Bronchial epithelial cell (primary cell): Measurements from ENCODE around the gene UVSSA. TPM values are rescaled to one million over a fixed set of nuclear protein-coding genes. Genes with fewer than 3 reads are reported as not detected.

Source experiments
- DNase-seq: peaks from one replicate; pipeline ENCODE4 v3.0.0-alpha.2; 2010; ENCODE audit warnings: low read depth
- FAIRE-seq: peaks from 2 replicates; lab custom pipeline; 2011; peaks lifted over from hg19 to GRCh38; lab: Jason Lieb, UNC
- H3K27me3 ChIP-seq: 2 replicates; pipeline ENCODE4 v1.5.1; 2011; ENCODE audit warnings: low read length; ENCODE audit not compliant: control insufficient read depth, insufficient read depth
- H3K36me3 ChIP-seq: 2 replicates; pipeline ENCODE4 v1.5.1; 2011; ENCODE audit warnings: low read length; ENCODE audit not compliant: control insufficient read depth, insufficient read depth
- H3K4me3 ChIP-seq: 2 replicates; pipeline ENCODE4 v1.5.1; 2011; ENCODE audit warnings: mild to moderate bottlenecking, low read depth, low read length, control low read depth
- total RNA-seq: library from RNA; depleted of rRNA; stranded (reverse); fragments of >200 nt; gene quantifications from 2 replicates; pipeline ENCODE4 v1.2.1, GENCODE V29; 2014
- TF ChIP-seq, protein P1 (sequence below): IDR thresholded peaks from 2 replicates; pipeline ENCODE4 v1.5.1; 2011; ENCODE audit warnings: mild to moderate bottlenecking, moderate library complexity, low read length, control low read depth, inconsistent platforms; ENCODE audit not compliant: insufficient read depth, severe bottlenecking

Gene UVSSA
- total RNA-seq, 1 donor from 2014 or later: 8.2 TPM

DNA sequence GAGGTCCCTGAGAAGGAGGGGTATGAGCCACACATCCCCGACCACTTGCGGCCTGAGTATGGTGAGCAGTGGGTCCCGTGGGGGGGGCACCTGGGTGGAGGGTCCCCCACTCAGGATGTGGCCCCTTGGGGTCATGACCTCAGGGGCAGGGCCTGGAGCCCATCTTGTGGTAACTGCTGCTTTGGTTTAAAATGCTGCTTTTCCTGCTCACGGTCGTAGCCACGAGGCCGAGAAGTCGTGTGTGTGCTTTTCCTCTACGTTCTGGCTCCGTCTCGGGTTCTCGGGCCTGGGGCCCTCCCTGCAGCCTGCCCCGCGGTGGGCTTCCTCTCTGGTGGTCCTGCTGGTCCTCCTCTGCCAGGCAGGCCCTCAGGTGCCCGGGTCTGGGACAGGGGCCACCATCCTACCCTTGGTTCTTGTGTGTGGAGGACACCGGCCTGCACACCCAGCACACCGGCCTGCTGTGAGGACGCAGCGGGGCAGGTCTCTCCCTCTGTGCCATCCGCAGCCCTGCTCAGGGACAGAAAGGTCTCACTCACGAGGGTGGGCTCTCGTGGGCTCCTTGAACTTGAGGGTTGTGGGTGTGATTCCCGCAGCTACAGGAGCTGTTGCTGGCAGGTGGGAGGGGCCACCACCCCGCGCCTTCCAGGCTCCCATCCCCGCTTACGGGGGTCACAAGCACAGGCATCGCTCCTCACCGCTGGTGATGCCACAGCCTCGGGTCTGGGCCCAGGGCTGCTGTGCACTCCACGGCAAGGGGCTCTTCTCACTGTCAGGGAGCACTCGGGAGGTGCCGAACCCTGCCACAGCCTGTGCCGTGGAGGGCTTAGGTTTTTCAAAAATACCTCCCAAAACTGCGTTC is 19.6 kb downstream of the UVSSA start:
- no peak overlapping the region for H3K4me3 ChIP-seq
- no peaks in the 10 kb centered on the region for H3K36me3 ChIP-seq
- H3K27me3 ChIP-seq: no peaks in the 10 kb centered on the region
- no peak for DNase-seq
- TF ChIP-seq, protein P1, sequence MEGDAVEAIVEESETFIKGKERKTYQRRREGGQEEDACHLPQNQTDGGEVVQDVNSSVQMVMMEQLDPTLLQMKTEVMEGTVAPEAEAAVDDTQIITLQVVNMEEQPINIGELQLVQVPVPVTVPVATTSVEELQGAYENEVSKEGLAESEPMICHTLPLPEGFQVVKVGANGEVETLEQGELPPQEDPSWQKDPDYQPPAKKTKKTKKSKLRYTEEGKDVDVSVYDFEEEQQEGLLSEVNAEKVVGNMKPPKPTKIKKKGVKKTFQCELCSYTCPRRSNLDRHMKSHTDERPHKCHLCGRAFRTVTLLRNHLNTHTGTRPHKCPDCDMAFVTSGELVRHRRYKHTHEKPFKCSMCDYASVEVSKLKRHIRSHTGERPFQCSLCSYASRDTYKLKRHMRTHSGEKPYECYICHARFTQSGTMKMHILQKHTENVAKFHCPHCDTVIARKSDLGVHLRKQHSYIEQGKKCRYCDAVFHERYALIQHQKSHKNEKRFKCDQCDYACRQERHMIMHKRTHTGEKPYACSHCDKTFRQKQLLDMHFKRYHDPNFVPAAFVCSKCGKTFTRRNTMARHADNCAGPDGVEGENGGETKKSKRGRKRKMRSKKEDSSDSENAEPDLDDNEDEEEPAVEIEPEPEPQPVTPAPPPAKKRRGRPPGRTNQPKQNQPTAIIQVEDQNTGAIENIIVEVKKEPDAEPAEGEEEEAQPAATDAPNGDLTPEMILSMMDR: no peak
- FAIRE-seq: peak; percentile 18

DNA sequence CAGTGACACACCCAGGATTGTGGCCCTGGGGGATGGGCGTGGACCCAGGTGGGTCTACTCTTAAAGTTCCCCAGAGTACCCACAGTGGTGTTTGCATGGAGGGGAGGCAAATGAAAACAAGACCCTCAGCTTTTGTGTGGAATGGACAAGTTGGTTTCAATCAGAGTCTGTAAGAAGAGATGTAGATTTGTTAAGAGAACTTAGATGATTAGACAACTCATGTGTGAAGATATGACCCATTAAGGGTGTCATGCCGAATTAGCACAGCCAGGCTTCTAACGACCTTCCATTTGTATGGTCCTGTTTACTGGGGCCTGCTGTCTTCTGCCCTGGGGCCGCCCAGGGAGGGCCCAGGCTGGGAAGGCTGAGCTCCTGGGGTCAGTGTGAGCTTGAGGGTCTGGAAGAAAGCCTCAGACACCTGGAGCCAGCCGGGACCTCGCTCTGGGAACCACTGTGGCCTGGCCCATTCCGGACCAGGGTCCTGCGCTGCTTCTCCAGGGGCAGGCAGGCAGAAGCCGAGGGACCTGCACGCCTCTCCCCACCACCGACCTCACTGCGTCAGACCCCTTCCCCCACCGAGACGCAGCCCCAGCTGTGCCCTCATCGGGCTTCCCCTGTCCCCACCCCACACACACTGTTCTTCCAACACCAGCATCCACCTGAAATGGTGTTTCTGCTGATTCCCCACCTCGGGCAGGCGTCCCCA is 20.4 kb downstream of the UVSSA start:
- Histone ChIP-seq H3K4me3 (no peak overlapping the region), H3K27me3 (no peaks in the 10 kb centered on the region), H3K36me3 (no peaks in the 10 kb centered on the region)
- TF ChIP-seq, protein P1: no peak
- no peak for FAIRE-seq
- DNase-seq: no peak

DNA sequence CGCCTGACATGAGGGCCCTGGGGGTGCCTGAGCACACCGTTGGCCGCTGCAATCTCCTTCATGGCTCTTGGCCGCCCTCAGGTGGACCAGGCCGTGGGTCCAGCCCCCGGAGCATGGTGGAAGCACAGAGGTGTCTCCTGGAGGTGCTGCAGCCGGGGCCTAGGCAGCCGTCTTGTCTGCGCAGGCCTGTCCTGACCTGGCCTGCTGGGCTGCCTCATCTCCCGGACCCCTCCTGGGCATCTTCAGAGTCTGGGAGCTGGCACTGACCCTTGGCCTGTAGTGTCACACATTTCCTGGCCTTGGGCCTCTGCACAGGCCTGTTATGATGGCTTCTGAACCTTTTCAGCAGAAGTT is 20.9 kb downstream of the UVSSA start:
- DNase-seq (no peak), FAIRE-seq (no peak)
- TF ChIP-seq, protein P1: no peak
- H3K27me3 ChIP-seq: no peaks in the 10 kb centered on the region
- H3K36me3 ChIP-seq: no peaks in the 10 kb centered on the region
- H3K4me3 ChIP-seq: no peak overlapping the region

DNA sequence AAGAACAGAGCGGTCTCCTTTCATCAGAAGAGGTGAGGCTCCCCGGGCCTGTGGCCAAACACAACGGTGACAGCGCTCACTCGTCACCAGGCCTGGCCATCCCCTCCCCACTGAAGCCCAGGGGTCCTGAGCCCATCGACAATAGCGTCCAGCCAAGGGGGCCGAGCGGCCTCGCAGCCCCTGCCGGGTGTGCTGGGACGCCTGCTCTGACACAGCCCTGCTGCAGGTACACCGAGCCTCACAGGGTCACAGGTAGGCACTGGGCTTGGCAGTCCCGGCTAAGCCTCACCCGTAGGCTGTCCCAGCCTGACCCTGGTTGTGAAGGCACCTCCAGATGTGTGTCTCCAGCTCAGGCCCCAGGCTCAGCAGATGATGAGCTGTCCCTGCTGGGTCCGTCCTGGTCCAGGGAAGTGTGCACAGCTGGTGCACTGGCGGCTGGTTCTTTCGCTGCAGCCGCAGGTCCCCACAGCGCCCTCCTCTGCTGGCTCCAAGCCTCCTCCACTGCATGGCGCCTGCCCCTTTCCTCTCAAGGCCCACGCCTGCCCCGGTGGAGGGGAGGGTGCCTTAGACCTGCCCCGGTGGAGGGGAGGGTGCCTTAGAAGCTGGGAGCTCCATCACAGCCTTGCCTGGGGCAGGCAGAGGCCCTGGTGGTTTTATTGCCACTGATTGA is 21.5 kb downstream of the UVSSA start:
- DNase-seq (no peak), FAIRE-seq (no peak)
- no peaks in the 10 kb centered on the region for H3K27me3 ChIP-seq
- H3K4me3 ChIP-seq: no peak overlapping the region
- TF ChIP-seq, protein P1: no peak
- H3K36me3 ChIP-seq: no peaks in the 10 kb centered on the region

DNA sequence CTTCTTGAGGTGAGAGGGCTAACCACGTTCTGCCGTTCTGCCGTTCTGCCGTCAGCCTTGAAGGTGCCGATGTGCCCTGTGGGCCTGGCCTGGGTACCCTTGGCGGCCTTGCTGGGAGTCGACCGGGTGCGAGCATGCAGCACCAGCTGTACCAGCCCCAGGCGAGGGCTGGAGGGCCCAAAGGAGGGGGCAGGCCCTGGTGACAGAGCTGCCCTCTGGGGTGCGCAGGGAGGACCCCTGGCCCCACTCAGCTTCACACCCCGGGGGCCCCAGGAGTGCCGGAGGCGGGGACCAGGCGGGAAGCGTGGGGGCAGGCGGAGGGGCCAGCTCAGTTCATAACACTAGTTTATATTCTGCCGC is 22.1 kb downstream of the UVSSA start:
- FAIRE-seq (no peak), DNase-seq (no peak)
- no peaks in the 10 kb centered on the region for H3K36me3 ChIP-seq
- TF ChIP-seq, protein P1: no peak
- H3K27me3 ChIP-seq: no peaks in the 10 kb centered on the region
- no peak overlapping the region for H3K4me3 ChIP-seq
